Activated CD8-positive, alpha-beta memory T cell treated with anti-CD3 and anti-CD28 coated beads for 36 hours (primary cell): Measurements from ENCODE around the gene GNG10. TPM values are rescaled to one million over a fixed set of nuclear protein-coding genes. Genes with fewer than 3 reads are reported as not detected.

Experiments used
- CTCF ChIA-PET: fragments of 350-600 bp; sonication (Branson Sonifier 250); formaldehyde crosslinking; loops from one replicate; lab custom pipeline; 2021; ENCODE audit warnings: antibody characterized with exemption; lab: Charles Lee
- POLR2A ChIA-PET: fragments of 350-600 bp; sonication (Branson Sonifier 250); formaldehyde crosslinking; loops from one replicate; lab custom pipeline; 2021; ENCODE audit warnings: antibody characterized with exemption; lab: Charles Lee
- total RNA-seq, 2 experiments: library from RNA; stranded (reverse); gene quantifications; one replicate each; pipeline ENCODE4 v1.2.3, GENCODE V29; 2021

The GNG10 gene
- total RNA-seq, 2 experiments from 2014 or later, result 26.2 to 26.4 TPM

GRCh38 chr9:111696796-111697195, 35.4 kb downstream of the GNG10 start:
- CTCF ChIA-PET, result no interaction called here
- POLR2A ChIA-PET, result no interaction called here

GRCh38 chr9:111700776-111701175, 39.4 kb downstream of the GNG10 start:
- ChIA-PET POLR2A (interaction anchor here (0.6 kb wide), 1 partner anchor 1402 kb away, joined by 3 read pairs; no protein-coding TSS in a partner anchor), CTCF (no interaction called here)

- ChIA-PET CTCF (no interaction called here), POLR2A (no interaction called here)
Observed at GRCh38 chr9:111704503-111704902, 43.1 kb downstream of the GNG10 start.

GRCh38 chr9:111711548-111711947, 50.1 kb downstream of the GNG10 start:
- ChIA-PET POLR2A (no interaction called here), CTCF (interaction anchor here (1.0 kb wide), 1 partner anchor 113 kb away, joined by 4 read pairs; no protein-coding TSS in a partner anchor)

- ChIA-PET POLR2A (no interaction called here), CTCF (interaction anchor here (1.0 kb wide), 1 partner anchor 114 kb away, joined by 4 read pairs; no protein-coding TSS in a partner anchor)
Observed at GRCh38 chr9:111712369-111712768, 51.0 kb downstream of the GNG10 start.

GRCh38 chr9:111715471-111715870, 54.1 kb downstream of the GNG10 start:
- POLR2A ChIA-PET, result no interaction called here
- CTCF ChIA-PET, result interaction anchor here (0.7 kb wide), 2 partner anchors 606 to 1419 kb away, joined by 3 to 5 read pairs; no protein-coding TSS in a partner anchor

GRCh38 chr9:111719541-111719940, 58.1 kb downstream of the GNG10 start:
- ChIA-PET CTCF (no interaction called here), POLR2A (no interaction called here)

Other genes starting within 250 kb of the GNG10 start
- 10 to 100 TPM; 86.9 to 88.8 TPM for gene ECPAS, start 177.2 kb upstream of the GNG10 start, total RNA-seq
- 1 to 10 TPM; 1.9 to 2.1 TPM for gene ZNF483, start 136.4 kb upstream of the GNG10 start, total RNA-seq
- under 1 TPM; 0.61 to 0.94 TPM for gene PTGR1, start 62.0 kb upstream of the GNG10 start, total RNA-seq
- gene DNAJC25, start 30.3 kb upstream of the GNG10 start, total RNA-seq, result 1 to 10 TPM; 7.6 to 7.9 TPM
- gene SHOC1, start 133.3 kb downstream of the GNG10 start, total RNA-seq, result not detected
- 10 to 100 TPM; 28.4 to 29.7 TPM for gene UGCG, start 235.2 kb downstream of the GNG10 start, total RNA-seq